PC-3 (cell line): Measurements from ENCODE around the gene NTPCR. TPM values are rescaled to one million over a fixed set of nuclear protein-coding genes. Genes with fewer than 3 reads are reported as not detected.

Source experiments
- ATAC-seq: fragments of 200-7000 bp; cut with Tn5 transposase; 2 replicates; pipeline ENCODE4 v1.9.1; 2020; ENCODE audit warnings: mild to moderate bottlenecking, moderate library complexity
- BruUV-seq: library from RNA; stranded (reverse); fragments of 400-500 nt; replicated peaks from 2 replicates; lab custom pipeline; 2021; lab: Mats Ljungman, UMichigan
- CTCF ChIA-PET: fragments of 300-600 bp; sonication (Branson Sonifier 250); formaldehyde crosslinking; loops from one replicate; lab custom pipeline; 2022; ENCODE audit warnings: antibody characterized with exemption; lab: Charles Lee
- POLR2A ChIA-PET: fragments of 300-600 bp; sonication (Branson Sonifier 250); formaldehyde crosslinking; loops from one replicate; lab custom pipeline; 2022; ENCODE audit warnings: antibody characterized with exemption; ENCODE audit not compliant: unreplicated experiment; lab: Charles Lee
- DNase-seq: peaks from one replicate; pipeline ENCODE4 v3.0.0-alpha.2; 2015
- H2AFZ ChIP-seq: fragments of 300-600 bp; sonication (generic); 2 replicates; pipeline ENCODE4 v1.6.0; 2016; ENCODE audit warnings: antibody characterized with exemption, low read length
- H3F3A ChIP-seq: fragments of 300-600 bp; sonication (generic); one replicate; pipeline ENCODE4 v1.6.0; 2017; ENCODE audit warnings: antibody characterized with exemption, low read length, control low read depth, mild to moderate bottlenecking; ENCODE audit not compliant: unreplicated experiment
- H3K27ac ChIP-seq: fragments of 300-600 bp; sonication (generic); 2 replicates; pipeline ENCODE4 v1.5.1; 2016; ENCODE audit warnings: mild to moderate bottlenecking, low read length
- H3K27me3 ChIP-seq: fragments of 300-600 bp; sonication (generic); 2 replicates; pipeline ENCODE4 v1.6.1; 2016; ENCODE audit warnings: low read length, mixed read lengths
- H3K36me3 ChIP-seq: fragments of 300-600 bp; sonication (generic); 2 replicates; pipeline ENCODE4 v1.6.1; 2016; ENCODE audit warnings: low read depth, mixed run types, low read length, mixed read lengths
- H3K4me1 ChIP-seq: fragments of 300-600 bp; sonication (generic); 2 replicates; pipeline ENCODE4 v1.5.1; 2016; ENCODE audit warnings: low read length; ENCODE audit not compliant: insufficient read depth
- H3K4me2 ChIP-seq: fragments of 300-600 bp; sonication (generic); 2 replicates; pipeline ENCODE4 v1.6.0; 2016; ENCODE audit warnings: low read length
- H3K4me3 ChIP-seq: fragments of 300-600 bp; sonication (generic); 2 replicates; pipeline ENCODE4 v1.5.1; 2016; ENCODE audit warnings: mild to moderate bottlenecking, low read length, mixed read lengths
- H3K79me2 ChIP-seq: fragments of 300-600 bp; sonication (generic); 2 replicates; pipeline ENCODE4 v1.6.1; 2017; ENCODE audit warnings: low read length, mixed read lengths
- H3K9ac ChIP-seq: fragments of 300-600 bp; sonication (generic); 2 replicates; pipeline ENCODE4 v1.6.0; 2016; ENCODE audit warnings: mild to moderate bottlenecking, low read length
- H3K9me2 ChIP-seq: fragments of 300-600 bp; sonication (generic); replicated peaks from 2 replicates; pipeline ENCODE4 v1.6.1; 2016; ENCODE audit warnings: mixed run types, low read length, mixed read lengths
- H3K9me3 ChIP-seq: fragments of 300-600 bp; sonication (generic); 2 replicates; pipeline ENCODE4 v1.6.1; 2016; ENCODE audit warnings: low read length, mixed read lengths
- H4K20me1 ChIP-seq: fragments of 300-600 bp; sonication (generic); 2 replicates; pipeline ENCODE4 v1.6.1; 2016; ENCODE audit warnings: low read length, mixed read lengths
- CTCF ChIP-seq: fragments of 300-600 bp; sonication (generic); conservative IDR thresholded peaks from 2 replicates; pipeline ENCODE4 v1.5.1; 2017; ENCODE audit warnings: antibody characterized with exemption, low read depth, mild to moderate bottlenecking, low read length
- EZH2 ChIP-seq: fragments of 300-600 bp; sonication (generic); IDR thresholded peaks from one replicate; pipeline ENCODE4 v1.6.1; 2017; ENCODE audit warnings: antibody characterized with exemption, mild to moderate bottlenecking, low read length; ENCODE audit not compliant: unreplicated experiment
- EZH2phosphoT487 ChIP-seq: fragments of 300-600 bp; sonication (generic); IDR thresholded peaks from 2 replicates; pipeline ENCODE4 v1.6.1; 2018; ENCODE audit warnings: mild to moderate bottlenecking, antibody characterized with exemption, low read length, borderline replicate concordance
- intact Hi-C: fragments of 100-400 bp; cut with micrococcal nuclease; formaldehyde crosslinking; loops from 2 replicates; pipeline ENCODE4 v1.9.0; 2023
- total RNA-seq: library from RNA; depleted of rRNA; stranded (reverse); fragments of >200 nt; gene quantifications from 2 replicates; pipeline ENCODE4 v1.2.3, GENCODE V29; 2014

NTPCR gene
- total RNA-seq, 1 experiment from 2014 or later, result 43.1 TPM

DNA sequence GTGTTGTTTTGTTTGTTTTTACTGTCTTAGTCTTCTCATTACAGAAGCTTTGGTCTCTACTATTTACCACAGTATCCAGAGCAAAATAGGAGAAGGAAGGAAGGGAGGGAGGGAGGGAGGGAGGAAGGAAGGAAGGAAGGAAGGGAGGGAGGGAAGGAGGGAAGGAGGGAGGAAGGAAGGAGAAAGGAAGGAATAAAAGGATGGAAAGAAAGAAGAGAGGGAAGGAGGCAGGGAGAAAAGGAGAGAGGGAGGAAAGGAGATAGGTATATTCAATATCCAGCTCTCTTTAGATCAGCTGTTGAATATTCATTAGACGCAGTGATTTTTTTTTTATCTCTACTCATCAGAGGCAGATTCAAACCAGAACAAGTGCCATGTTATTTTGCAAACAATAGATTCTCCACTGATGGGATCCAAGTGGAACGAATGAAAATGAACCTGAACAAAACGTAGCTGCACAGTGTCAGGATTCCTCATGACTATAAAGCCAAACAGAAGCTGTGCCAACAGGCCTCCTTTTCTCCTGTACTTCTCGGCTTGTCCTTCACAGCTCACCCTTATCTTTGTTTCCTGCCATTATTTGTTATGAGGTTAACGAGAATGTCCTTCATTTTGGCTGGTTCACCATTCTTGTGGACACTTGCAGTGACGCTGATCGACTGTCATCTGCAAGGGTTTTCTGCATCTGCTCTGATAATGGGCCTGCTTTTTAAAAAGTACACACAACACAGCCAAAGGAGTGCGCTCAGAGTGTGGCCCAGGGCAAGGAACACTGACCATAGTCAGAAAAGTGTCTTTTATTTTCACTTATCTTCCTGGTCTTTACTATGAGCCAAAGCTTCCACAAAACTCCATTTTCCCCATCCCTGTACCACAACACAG, 7.8 kb upstream of the NTPCR start:
- intact Hi-C loops, result no loop called here
- Histone ChIP-seq H3K9ac (no peak overlapping the region), H3K9me2 (no peaks in the 10 kb centered on the region), H3K27ac (no peak overlapping the region), H3K79me2 (no peaks in the 10 kb centered on the region), H3K4me1 (no peaks in the 10 kb centered on the region), H3K27me3 (no peaks in the 10 kb centered on the region), H3K9me3 (no peaks in the 10 kb centered on the region), H3F3A (no peaks in the 10 kb centered on the region), H3K4me2 (no peak overlapping the region), H3K4me3 (no peak overlapping the region), H2AFZ (no peak overlapping the region), H4K20me1 (no peaks in the 10 kb centered on the region), H3K36me3 (no peaks in the 10 kb centered on the region)
- ChIA-PET CTCF (interaction anchor here (0.7 kb wide), 1 partner anchor 154 kb away, joined by 3 read pairs; no protein-coding TSS in a partner anchor), POLR2A (no interaction called here)
- ATAC-seq (no peak), DNase-seq (no peak)
- no TSS peak for BruUV-seq
- TF ChIP-seq EZH2phosphoT487, result no peak
- TF ChIP-seq CTCF, result no peak
- no peak for TF ChIP-seq EZH2

DNA sequence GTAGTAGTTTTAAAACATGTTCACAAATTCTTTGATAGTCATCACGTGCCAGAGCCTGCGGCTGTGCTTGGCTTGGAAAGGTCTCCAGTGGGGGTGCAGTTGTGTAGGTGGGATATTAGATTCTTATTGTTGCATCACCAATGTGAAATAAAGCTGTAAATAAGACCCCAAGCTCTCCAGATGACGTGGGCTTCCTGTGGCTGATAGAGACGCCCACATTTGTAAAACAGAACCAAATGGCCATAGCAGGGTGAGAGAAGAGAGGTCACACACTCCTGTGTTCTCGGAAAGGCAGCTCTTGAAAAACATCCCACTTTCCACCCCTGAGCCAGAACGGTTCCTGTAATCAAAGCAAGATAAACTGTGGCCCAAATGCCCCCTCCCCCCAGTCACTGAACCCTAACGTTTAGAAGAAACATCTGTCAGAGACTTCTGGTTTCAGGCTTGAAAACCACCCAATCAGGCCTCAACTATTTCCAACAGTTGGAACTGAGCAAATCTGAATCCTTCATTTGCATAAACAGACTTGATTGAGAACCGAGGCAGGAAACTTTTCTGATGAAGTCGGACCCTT, 6.6 kb upstream of the NTPCR start:
- ATAC-seq (no peak), DNase-seq (no peak)
- Histone ChIP-seq H4K20me1 (no peaks in the 10 kb centered on the region), H3K27ac (no peak overlapping the region), H3K36me3 (no peaks in the 10 kb centered on the region), H3K4me3 (no peak overlapping the region), H3K9me2 (no peaks in the 10 kb centered on the region), H3K4me1 (no peaks in the 10 kb centered on the region), H3K27me3 (no peaks in the 10 kb centered on the region), H3K9ac (no peak overlapping the region), H3K79me2 (no peaks in the 10 kb centered on the region), H3F3A (no peaks in the 10 kb centered on the region), H3K4me2 (no peak overlapping the region), H2AFZ (no peak overlapping the region), H3K9me3 (no peaks in the 10 kb centered on the region)
- ChIA-PET POLR2A (no interaction called here), CTCF (no interaction called here)
- no peak for TF ChIP-seq EZH2
- TF ChIP-seq EZH2phosphoT487, result no peak
- no peak for TF ChIP-seq CTCF
- no TSS peak for BruUV-seq
- intact Hi-C loops, result no loop called here
